Right cardiac atrium (tissue), 5 donors: ENCODE measurements around the gene NEU1. TPM values are rescaled to one million over a fixed set of nuclear protein-coding genes. Genes with fewer than 3 reads are reported as not detected.
"Not testable (repeated sequence)": the region's sequence is repeated elsewhere in the genome, so short reads cannot be mapped to it uniquely, and the experiment has no call there.

Experiments
- ATAC-seq, 2 donors: fragments of 200-7000 bp; cut with Tn5 transposase; one replicate each; pipeline versions ENCODE4 v1.8.0 to v1.9.1; 2020; ENCODE audit warnings: moderate library complexity in 2 of 2, mild to moderate bottlenecking in 1 of 2
- DNase-seq, 3 donors: peaks; one replicate each; pipeline ENCODE4 v3.0.0-alpha.2; 2020
- H3K27ac ChIP-seq: one replicate; pipeline ENCODE4 v1.5.1; 2013; ENCODE audit warnings: mild to moderate bottlenecking, low read length, control low read depth, moderate library complexity
- H3K27me3 ChIP-seq: one replicate; pipeline ENCODE4 v1.6.1; 2013; ENCODE audit not compliant: control insufficient read depth, insufficient read depth
- H3K4me1 ChIP-seq: one replicate; pipeline ENCODE4 v1.6.1; 2013; ENCODE audit warnings: low read length; ENCODE audit not compliant: control insufficient read depth, insufficient read depth
- H3K4me3 ChIP-seq: one replicate; pipeline ENCODE4 v1.5.1; 2013; ENCODE audit warnings: low read length, control low read depth
- H3K9me3 ChIP-seq: one replicate; pipeline ENCODE4 v1.6.1; 2013; ENCODE audit warnings: low read length; ENCODE audit not compliant: control insufficient read depth
- WGBS: extraction: QIAGEN DNeasy Blood & Tissue Kit; methylation state at CpG from one replicate; pipeline ENCODE4 v1.1.7; 2013; 5-methylcytosine and 5-hydroxymethylcytosine counted together
- intact Hi-C, 4 donors: fragments of 100-400 bp; cut with DNase I; formaldehyde crosslinking; loops; one replicate each; pipeline versions ENCODE4 v1.11.0 to v1.14.0; 2022 to 2023
- polyA plus RNA-seq: library from polyadenylated mRNA; stranded (reverse); fragments of 200-250 nt; gene quantifications from one replicate; pipeline ENCODE4 v1.2.3, GENCODE V29; 2013
- total RNA-seq, 4 donors: library from RNA; stranded (reverse); fragmentation: NEBNext Ultra II Directional; extraction: Animal tissue kit (Norgen Biotek cat#: 25700); gene quantifications; one replicate each; pipeline ENCODE4 v1.2.1, GENCODE V29; 2021
- donor health status: healthy with polysubstance abuse.
- donor health status: DM: no; HTN: yes; CAD: no.
- donor health status: DM: no; HTN: no; CAD: no.
- donor health status: DM: no; HTN: yes; CAD: no; lungs with severe emphysema.
- donor health status: DM: yes; HTN: yes; CAD: no.

NEU1 gene
- total and polyA plus RNA-seq, 5 donors: 18.5 to 28.2 (median 24.8) TPM

- no peak overlapping the region for H3K27ac ChIP-seq
- no peak for ATAC-seq
- intact Hi-C loops: loop anchor here in 3 of 4 donors (2.0 to 10.0 kb wide), 3 partner anchors 95 to 149 kb away; partner anchors contain the start of genes CLIC1 (in 1 of the 3), DDAH2 (in 1 of the 3), LY6G5C (in 1 of the 3) and LY6G6C (in 1 of the 3)
- DNase-seq: peak in 2 of 3 donors; percentile 62 to 66
- H3K9me3 ChIP-seq: no peaks in the 10 kb centered on the region
- H3K4me1 ChIP-seq: peaks cover 5% of the 10 kb centered on the region
- no peaks in the 10 kb centered on the region for H3K27me3 ChIP-seq
- H3K4me3 ChIP-seq: peak overlapping the region; percentile 96
- under 1% methylated on average over 10 of the region's 15 CpGs for WGBS
These were observed 32.9 kb downstream of the NEU1 start for GRCh38 chr6:31829633-31830283.

GRCh38 chr6:31827286-31828079 is 35.1 kb downstream of the NEU1 start, which contains the start of gene HSPA1B:
Gene HSPA1B, plus strand, starts transcription at chr6:31827738. Its CDS starts 213 bp downstream, at chr6:31827951.
- Histone ChIP-seq H3K27ac (peak within 1 kb of the TSS; percentile 99), H3K4me3 (peak within 1 kb of the TSS; percentile 77), H3K9me3 (no peaks in the 10 kb centered on the region), H3K27me3 (no peaks in the 10 kb centered on the region), H3K4me1 (peaks cover 5% of the 10 kb centered on the region)
- intact Hi-C loops: loop anchor here in 1 of 4 donors (2.0 kb wide), 1 partner anchor 99 kb away; the partner anchor contains the start of gene DDAH2
- under 1% methylated on average over 52 of the region's 56 CpGs for WGBS
- peak; percentile 97 for ATAC-seq
- DNase-seq: peak; percentile 99 to 100 (median 100)

GRCh38 chr6:31826793-31827285 is 35.8 kb downstream of the NEU1 start:
- H3K4me1 ChIP-seq: peaks cover 5% of the 10 kb centered on the region
- peak; percentile 74 to 77 for ATAC-seq

GRCh38 chr6:31825553-31825952 is 37.1 kb downstream of the NEU1 start:
- no peaks in the 10 kb centered on the region for H3K27me3 ChIP-seq
- no peak overlapping the region for H3K4me3 ChIP-seq
- H3K27ac ChIP-seq: no peak overlapping the region
- peaks cover 5% of the 10 kb centered on the region for H3K4me1 ChIP-seq
- DNase-seq (no peak), ATAC-seq (no peak)
- intact Hi-C loops: no loop called here
- 69% methylated on average over 4 of the region's 4 CpGs for WGBS
- H3K9me3 ChIP-seq: no peaks in the 10 kb centered on the region

More at GRCh38 chr6:31826793-31827285, 35.8 kb downstream of the NEU1 start:
- peak overlapping the region; percentile 47 for H3K4me3 ChIP-seq
- H3K9me3 ChIP-seq: no peaks in the 10 kb centered on the region
- intact Hi-C loops: loop anchor here in 1 of 4 donors (2.0 kb wide), 1 partner anchor 98 kb away; the partner anchor contains the start of gene DDAH2
- no peaks in the 10 kb centered on the region for H3K27me3 ChIP-seq
- 0% methylated on average over 13 of the region's 13 CpGs for WGBS
- H3K27ac ChIP-seq: peak overlapping the region; percentile 98
- DNase-seq: peak; percentile 93 to 96 (median 95)

- H3K9me3 ChIP-seq, H3K4me3 ChIP-seq, ATAC-seq, H3K4me1 ChIP-seq, H3K27me3 ChIP-seq, intact Hi-C loops, H3K27ac ChIP-seq: not testable (repeated sequence)
- 85% methylated on average over 9 of the region's 9 CpGs for WGBS
- DNase-seq: peak in 1 of 3 donors; percentile 17
These were observed 38.9 kb downstream of the NEU1 start for GRCh38 chr6:31823592-31824196.

- 1% methylated on average over 24 of the region's 25 CpGs for WGBS
These were observed 40.4 kb downstream of the NEU1 start for GRCh38 chr6:31822036-31822821.

DNA sequence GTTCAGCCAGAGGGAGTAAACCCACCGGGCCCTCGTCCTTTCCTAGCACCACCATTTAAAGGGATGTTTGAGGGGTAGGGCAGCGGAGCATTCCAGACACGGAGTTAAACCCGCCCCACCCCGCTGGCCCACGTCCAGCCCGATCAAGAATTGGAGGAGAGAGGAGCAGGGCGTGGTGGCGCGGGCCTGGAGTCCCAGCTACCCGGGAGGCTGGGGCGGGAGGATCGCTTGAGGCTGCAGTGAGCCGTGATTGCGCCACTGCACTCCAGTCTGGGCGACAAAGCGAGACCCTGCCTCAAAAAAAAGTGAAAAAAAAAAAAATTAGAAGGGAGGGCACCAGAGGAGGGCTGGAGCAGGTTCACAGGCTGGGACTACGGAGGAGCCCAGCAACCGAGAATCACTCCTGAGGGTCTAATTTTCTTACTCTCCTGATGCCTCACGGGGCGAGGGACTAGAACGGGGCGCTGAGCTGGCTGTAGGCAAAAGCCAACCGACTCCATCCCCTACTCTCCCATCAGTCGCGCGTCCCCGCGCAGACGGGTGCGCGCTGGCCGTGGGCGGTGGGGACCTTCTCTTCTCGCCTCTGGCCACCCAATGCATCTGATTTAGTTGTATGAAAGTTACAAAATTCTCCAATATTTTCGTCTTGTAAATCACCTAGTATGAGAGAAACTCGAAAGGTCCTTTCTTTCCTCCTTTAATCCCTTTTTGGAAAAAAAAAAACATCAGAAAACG is 41.2 kb downstream of the NEU1 start:
- peak; percentile 65 to 68 for ATAC-seq
- Histone ChIP-seq H3K4me1 (peaks cover 4% of the 10 kb centered on the region), H3K27me3 (no peaks in the 10 kb centered on the region), H3K9me3 (no peaks in the 10 kb centered on the region), H3K27ac (peak overlapping the region; percentile 96), H3K4me3 (peak overlapping the region; percentile 60)
- DNase-seq: peak; percentile 87 to 93 (median 91)
- intact Hi-C loops: no loop called here
- 4% methylated on average over 39 of the region's 39 CpGs for WGBS

More at GRCh38 chr6:31822036-31822821, 40.4 kb downstream of the NEU1 start:
- no peaks in the 10 kb centered on the region for H3K27me3 ChIP-seq
- H3K4me3 ChIP-seq: peak overlapping the region; percentile 60
- peaks cover 5% of the 10 kb centered on the region for H3K4me1 ChIP-seq
- DNase-seq (peak; percentile 88 to 92 (median 91)), ATAC-seq (peak; percentile 73 to 79)
- H3K9me3 ChIP-seq: no peaks in the 10 kb centered on the region
- intact Hi-C loops: no loop called here
- H3K27ac ChIP-seq: peak overlapping the region; percentile 100

DNA sequence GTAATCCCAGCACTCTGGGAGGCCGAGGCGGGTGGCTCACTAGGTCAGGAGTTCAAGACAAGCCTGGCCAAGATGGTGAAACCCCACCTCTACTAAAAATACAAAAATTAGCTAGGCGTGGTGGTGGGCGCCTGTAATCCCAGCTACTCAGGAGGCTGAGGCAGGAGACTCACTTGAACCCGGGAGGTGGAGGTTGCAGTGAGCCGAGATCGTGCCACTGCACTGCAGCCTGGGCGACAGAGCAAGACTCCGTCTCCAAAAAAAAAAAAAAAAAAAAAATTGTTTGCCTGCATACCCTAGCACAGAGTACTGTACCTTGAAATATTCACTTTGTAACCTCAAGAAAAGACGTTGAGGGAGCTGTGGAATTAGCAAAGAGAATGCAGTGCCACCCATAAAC is 42.2 kb downstream of the NEU1 start:
- H3K4me1 ChIP-seq, intact Hi-C loops: not testable (repeated sequence)

GRCh38 chr6:31819871-31820299 is 42.7 kb downstream of the NEU1 start:
- intact Hi-C loops: no loop called here
- Histone ChIP-seq H3K9me3 (no peaks in the 10 kb centered on the region), H3K4me3 (no peak overlapping the region), H3K27me3 (no peaks in the 10 kb centered on the region), H3K4me1 (no peaks in the 10 kb centered on the region), H3K27ac (peak overlapping the region; percentile 97)
- no peak for DNase-seq
- ATAC-seq: no peak

More for the DNA sequence above, 42.2 kb downstream of the NEU1 start:
- not testable (repeated sequence) for ATAC-seq, H3K27ac ChIP-seq, H3K27me3 ChIP-seq, DNase-seq, H3K9me3 ChIP-seq, H3K4me3 ChIP-seq
- 94% methylated on average over 10 of the region's 10 CpGs for WGBS
